GM10266 (cell line): ENCODE data around the gene C12orf56.

Source experiments
- DNase-seq: peaks from one replicate; pipeline ENCODE4 v3.0.0; 2012; ENCODE audit errors: extremely low spot score
- CTCF ChIP-seq: IDR thresholded peaks from 2 replicates; pipeline ENCODE4 v1.5.1; 2012; ENCODE audit warnings: mild to moderate bottlenecking, low read depth; ENCODE audit not compliant: control insufficient read depth, insufficient read depth; ENCODE audit errors: missing control alignments

C12orf56 gene

DNA sequence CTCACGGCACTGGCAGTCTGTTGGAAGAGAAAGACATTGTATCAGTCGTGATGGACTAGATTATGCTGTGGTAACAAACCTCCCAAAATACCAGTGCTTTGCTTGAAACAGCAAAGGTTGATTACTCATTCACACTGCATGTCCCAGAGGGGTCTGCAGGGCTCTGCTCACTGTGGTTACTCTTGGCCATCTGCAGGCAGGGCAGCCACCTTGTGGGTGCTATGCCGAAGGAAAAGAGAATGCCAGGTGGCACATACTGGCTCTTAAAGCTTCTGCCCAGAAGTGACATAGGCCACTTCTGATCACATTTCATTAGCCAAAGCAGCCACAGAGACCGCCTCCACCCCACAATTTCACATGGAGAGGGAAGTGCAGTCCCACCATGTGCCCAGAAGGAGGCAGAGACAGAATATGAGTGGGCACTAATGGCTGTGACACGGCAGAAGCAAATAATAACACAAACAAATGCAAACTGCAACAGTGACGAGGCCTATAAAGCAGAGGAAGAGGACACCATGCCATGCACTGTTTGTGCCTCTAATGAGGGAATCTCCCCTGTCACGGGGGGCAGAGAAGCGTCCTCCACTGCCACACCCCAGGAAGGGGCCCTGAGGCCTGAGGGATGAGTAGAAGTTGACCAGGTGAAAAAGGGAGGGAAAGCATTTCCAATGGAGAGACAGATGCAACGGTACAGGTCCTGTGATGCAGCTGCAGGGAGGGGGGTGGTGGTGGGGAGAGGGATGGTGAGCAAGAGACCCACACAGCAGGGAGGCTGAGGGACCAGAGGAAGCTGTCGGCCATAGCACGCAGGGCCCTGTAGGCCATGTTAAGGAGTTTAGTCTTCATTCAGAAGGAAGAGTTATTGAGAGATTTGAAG lies 116.8 kb downstream of the C12orf56 start:
- peak; percentile 16 for DNase-seq
- peak; percentile 38 for TF ChIP-seq CTCF

GRCh38 chr12:64270411-64270810 lies 120.1 kb downstream of the C12orf56 start:
- TF ChIP-seq CTCF: no peak
- no peak for DNase-seq

- TF ChIP-seq CTCF: no peak
- DNase-seq: no peak
Observed at GRCh38 chr12:64269161-64269560, 121.4 kb downstream of the C12orf56 start.

GRCh38 chr12:64268409-64268808 lies 122.1 kb downstream of the C12orf56 start:
- no peak for TF ChIP-seq CTCF
- DNase-seq: no peak

- no peak for TF ChIP-seq CTCF
- no peak for DNase-seq
Observed at GRCh38 chr12:64265839-64266238, 124.7 kb downstream of the C12orf56 start.

- DNase-seq: no peak
- TF ChIP-seq CTCF: no peak
Observed at GRCh38 chr12:64261813-64262212, 128.7 kb downstream of the C12orf56 start.

GRCh38 chr12:64258576-64258975 lies 132.0 kb downstream of the C12orf56 start:
- TF ChIP-seq CTCF: no peak
- DNase-seq: no peak
